Kasumi-1 (cell line): ENCODE results near the gene PDE4B.
"Not testable (repeated sequence)": the region's sequence is repeated elsewhere in the genome, so short reads cannot be mapped to it uniquely, and the experiment has no call there.

ENCODE experiments used
- DNase-seq, 2 experiments: peaks; one replicate each; lab custom pipeline; 2025; lab: John Stamatoyannopoulos, UW

The PDE4B gene

GRCh38 chr1:65994223-65994622, 201.5 kb downstream of the PDE4B start:
- DNase-seq: no peak

- DNase-seq: no peak
Measured at GRCh38 chr1:65995336-65995735, 202.6 kb downstream of the PDE4B start.

GRCh38 chr1:65995928-65996327, 203.2 kb downstream of the PDE4B start:
- no peak for DNase-seq

GRCh38 chr1:65997693-65998092, 205.0 kb downstream of the PDE4B start:
- no peak for DNase-seq

- DNase-seq: no peak
Measured at GRCh38 chr1:65998763-65999583, 206.3 kb downstream of the PDE4B start.

GRCh38 chr1:66000033-66000637, 207.4 kb downstream of the PDE4B start:
- no peak for DNase-seq

- no peak for DNase-seq
Measured at GRCh38 chr1:66003690-66004089, 211.0 kb downstream of the PDE4B start.

- DNase-seq: not testable (repeated sequence)
Measured at GRCh38 chr1:66006534-66006933, 213.8 kb downstream of the PDE4B start.

- peak; percentile 35 to 46 for DNase-seq
Measured at GRCh38 chr1:66012106-66012784, 219.6 kb downstream of the PDE4B start.

- no peak for DNase-seq
Measured at GRCh38 chr1:66013371-66013770, 220.7 kb downstream of the PDE4B start.

GRCh38 chr1:66022904-66023620, 230.4 kb downstream of the PDE4B start:
- no peak for DNase-seq

GRCh38 chr1:66025188-66025587, 232.5 kb downstream of the PDE4B start:
- DNase-seq: no peak

- no peak for DNase-seq
Measured at GRCh38 chr1:66028035-66028434, 235.3 kb downstream of the PDE4B start.

GRCh38 chr1:66033781-66034180, 241.1 kb downstream of the PDE4B start:
- no peak for DNase-seq

- no peak for DNase-seq
Measured at GRCh38 chr1:66035616-66036245, 243.0 kb downstream of the PDE4B start.

- DNase-seq: no peak
Measured at GRCh38 chr1:66041654-66042053, 249.0 kb downstream of the PDE4B start.

- DNase-seq: no peak
Measured at GRCh38 chr1:66043186-66043585, 250.5 kb downstream of the PDE4B start.

GRCh38 chr1:66044912-66045311, 252.2 kb downstream of the PDE4B start:
- DNase-seq: no peak

GRCh38 chr1:66046415-66046814, 253.7 kb downstream of the PDE4B start:
- no peak for DNase-seq

- no peak for DNase-seq
Measured at GRCh38 chr1:66048011-66048410, 255.3 kb downstream of the PDE4B start.

- DNase-seq: no peak
Measured at GRCh38 chr1:66050123-66050522, 257.4 kb downstream of the PDE4B start.

GRCh38 chr1:66050633-66051032, 257.9 kb downstream of the PDE4B start:
- no peak for DNase-seq
